Cardiac ventricle fibroblast (primary cell): ENCODE measurements around the gene DAAM1. TPM values are rescaled to one million over a fixed set of nuclear protein-coding genes. Genes with fewer than 3 reads are reported as not detected.

Experiments
- total RNA-seq: library from RNA; depleted of rRNA; stranded (reverse); fragments of >200 nt; gene quantifications from 2 replicates; pipeline ENCODE4 v1.2.3, GENCODE V29; 2015

The DAAM1 gene
- 14.8 and 18.7 TPM in 2 replicates for total RNA-seq

GRCh38 chr14:59188461-59189090 is at the start of gene DAAM1:
TSS of gene DAAM1 (plus strand) at chr14:59188667. CDS start at chr14:59263478, 74,811 bp downstream.

